AG04450 (cell line): ENCODE data around the gene FBXW8. TPM values are rescaled to one million over a fixed set of nuclear protein-coding genes. Genes with fewer than 3 reads are reported as not detected.

Source experiments
- CTCF ChIA-PET: fragments of 300-600, 350-600 bp; formaldehyde crosslinking; extraction: SDS; loops from one replicate; lab custom pipeline; 2022; ENCODE audit warnings: antibody characterized with exemption, inconsistent platforms; lab: Charles Lee
- POLR2A ChIA-PET: fragments of 350-600 bp; formaldehyde crosslinking; extraction: SDS; loops from one replicate; lab custom pipeline; 2021; ENCODE audit warnings: antibody characterized with exemption, inconsistent platforms; lab: Yijun Ruan, JAX
- DNase-seq: peaks from one replicate; pipeline ENCODE4 v3.0.0-alpha.2; 2011; ENCODE audit warnings: low read depth, low spot score
- H3K27ac ChIP-seq: one replicate; pipeline ENCODE4 v1.5.1; 2012; ENCODE audit warnings: low read depth, low read length, control low read depth
- H3K27me3 ChIP-seq: one replicate; pipeline ENCODE4 v1.6.0; 2012; ENCODE audit warnings: low read length; ENCODE audit not compliant: control insufficient read depth, insufficient read depth
- H3K4me3 ChIP-seq: 2 replicates; pipeline ENCODE4 v1.5.1; 2011; ENCODE audit warnings: mild to moderate bottlenecking, low read depth, low read length, control low read depth
- H3K9me3 ChIP-seq: 2 replicates; pipeline ENCODE4 v1.5.1; 2012; ENCODE audit warnings: low read length; ENCODE audit not compliant: control insufficient read depth, insufficient read depth
- CTCF ChIP-seq: IDR thresholded peaks from 2 replicates; pipeline ENCODE4 v1.5.1; 2011; ENCODE audit warnings: low read depth, low read length, control low read depth, inconsistent platforms
- polyA plus RNA-seq: library from polyadenylated mRNA; depleted of rRNA; stranded (reverse); fragments of >200 nt; gene quantifications from 2 replicates; pipeline ENCODE4 v1.2.3, GENCODE V29; 2011

FBXW8 gene
- polyA plus RNA-seq, 1 experiment, result 23.0 TPM

- ChIA-PET POLR2A (interaction anchor here (0.6 kb wide), 1 partner anchor 19 kb away, joined by 3 read pairs; no protein-coding TSS in a partner anchor), CTCF (interaction anchor here (2.3 kb wide), 1 partner anchor 172 kb away, joined by 13 read pairs; no protein-coding TSS in a partner anchor)
- Histone ChIP-seq H3K27ac (no peak overlapping the region), H3K27me3 (peaks cover 73% of the 10 kb centered on the region), H3K4me3 (peak overlapping the region; percentile 4; the same call in 1 of the 2 replicates), H3K9me3 (no peaks in the 10 kb centered on the region; the same call in 1 of the 2 replicates)
- DNase-seq, result no peak
- no peak for TF ChIP-seq CTCF
Observed at GRCh38 chr12:116880817-116881324, 29.9 kb upstream of the FBXW8 start.

- no peak for DNase-seq
- CTCF ChIA-PET, result interaction anchor here (1.0 to 2.3 kb wide), 2 partner anchors 172 to 217 kb away, joined by 3 to 13 read pairs; no protein-coding TSS in a partner anchor
- POLR2A ChIA-PET, result interaction anchor here (0.6 kb wide), 1 partner anchor 20 kb away, joined by 3 read pairs; no protein-coding TSS in a partner anchor
- Histone ChIP-seq H3K4me3 (peak within 1 kb of the TSS; percentile 27; the same call in 1 of the 2 replicates), H3K9me3 (no peaks in the 10 kb centered on the region; the same call in 1 of the 2 replicates), H3K27ac (no peak within 1 kb of the TSS), H3K27me3 (peaks cover 68% of the 10 kb centered on the region)
- TF ChIP-seq CTCF, result no peak
Observed at GRCh38 chr12:116881325-116881876, 29.3 kb upstream of the FBXW8 start, which contains the start of gene HRK. Gene HRK (minus strand): TSS chr12:116881441. CDS start chr12:116881307, 134 bp downstream.

GRCh38 chr12:116881877-116882507 lies 28.8 kb upstream of the FBXW8 start:
- Histone ChIP-seq H3K9me3 (no peaks in the 10 kb centered on the region; the same call in 1 of the 2 replicates), H3K27me3 (peaks cover 64% of the 10 kb centered on the region), H3K27ac (no peak overlapping the region), H3K4me3 (no peak overlapping the region)
- POLR2A ChIA-PET, result no interaction called here
- no peak for DNase-seq
- TF ChIP-seq CTCF, result no peak
- CTCF ChIA-PET, result interaction anchor here (0.6 to 2.8 kb wide), 11 partner anchors 12 to 282 kb away, joined by 3 to 37 read pairs (median 4); no protein-coding TSS in a partner anchor

- no peak for DNase-seq
- TF ChIP-seq CTCF, result peak; percentile 56
- ChIA-PET CTCF (interaction anchor here (0.6 to 2.8 kb wide), 11 partner anchors 13 to 931 kb away, joined by 3 to 37 read pairs (median 4); no protein-coding TSS in a partner anchor), POLR2A (no interaction called here)
- Histone ChIP-seq H3K27ac (no peak overlapping the region), H3K27me3 (peaks cover 59% of the 10 kb centered on the region), H3K4me3 (no peak overlapping the region), H3K9me3 (no peaks in the 10 kb centered on the region; the same call in 1 of the 2 replicates)
Observed at GRCh38 chr12:116882742-116883141, 28.0 kb upstream of the FBXW8 start.
